NCI-H460 (cell line): ENCODE data around the gene FIGNL2. TPM values are rescaled to one million over a fixed set of nuclear protein-coding genes. Genes with fewer than 3 reads are reported as not detected.
"Not testable (repeated sequence)": the region's sequence is repeated elsewhere in the genome, so short reads cannot be mapped to it uniquely, and the experiment has no call there.

ENCODE experiments used
- DNase-seq: peaks from one replicate; pipeline ENCODE4 v3.0.0-alpha.2; 2016; ENCODE audit warnings: low read depth; ENCODE audit errors: extremely low read depth
- polyA plus RNA-seq: library from polyadenylated mRNA; depleted of rRNA; stranded (reverse); fragments of >200 nt; gene quantifications from 2 replicates; pipeline ENCODE4 v1.2.3, GENCODE V29; 2014; cell fraction: nucleus; rRNA removed
- total RNA-seq: library from RNA; depleted of rRNA; stranded (reverse); fragments of >200 nt; shearing (Covaris generic); gene quantifications from 2 replicates; pipeline ENCODE4 v1.2.3, GENCODE V29; 2014; rRNA removed

Gene FIGNL2
- 0.06 and 0.10 TPM in 2 replicates for total RNA-seq
- polyA plus RNA-seq = 0.14 TPM in 1 of 2 replicates, not detected in the other

GRCh38 chr12:51848326-51848727, at the start of gene FIGNL2:
Gene FIGNL2, minus strand, starts transcription at chr12:51848718. Its CDS starts 26,305 bp downstream, at chr12:51822413.
- no peak for DNase-seq

GRCh38 chr12:51897181-51897580, 48.7 kb upstream of the FIGNL2 start:
- DNase-seq = no peak

GRCh38 chr12:51896236-51896635, 47.7 kb upstream of the FIGNL2 start:
- DNase-seq = no peak

- DNase-seq = no peak
These were observed 47.0 kb upstream of the FIGNL2 start for GRCh38 chr12:51895378-51896135.

- no peak for DNase-seq
These were observed 45.3 kb upstream of the FIGNL2 start for GRCh38 chr12:51893786-51894185.

- DNase-seq = no peak
These were observed 43.3 kb upstream of the FIGNL2 start for GRCh38 chr12:51891843-51892242.

GRCh38 chr12:51890511-51891171, 42.1 kb upstream of the FIGNL2 start:
- no peak for DNase-seq

- DNase-seq = no peak
These were observed 41.6 kb upstream of the FIGNL2 start for GRCh38 chr12:51890133-51890464.

GRCh38 chr12:51889216-51890132, 41.0 kb upstream of the FIGNL2 start:
- DNase-seq = no peak

- no peak for DNase-seq
These were observed 40.0 kb upstream of the FIGNL2 start for GRCh38 chr12:51888316-51889215.

GRCh38 chr12:51887476-51888315, 39.2 kb upstream of the FIGNL2 start, which contains the start of gene ANKRD33:
Gene ANKRD33, plus strand, starts transcription at chr12:51888103. Its CDS starts 84 bp downstream, at chr12:51888187.
- DNase-seq = no peak

- DNase-seq = peak; percentile 30
These were observed 37.6 kb upstream of the FIGNL2 start for GRCh38 chr12:51886021-51886710.

GRCh38 chr12:51885294-51886020, 36.9 kb upstream of the FIGNL2 start:
- DNase-seq = not testable (repeated sequence)

- no peak for DNase-seq
These were observed 36.2 kb upstream of the FIGNL2 start for GRCh38 chr12:51884676-51885229.

- no peak for DNase-seq
These were observed 35.6 kb upstream of the FIGNL2 start for GRCh38 chr12:51883998-51884675.

- DNase-seq = no peak
These were observed 34.8 kb upstream of the FIGNL2 start for GRCh38 chr12:51883295-51883694.

- DNase-seq = no peak
These were observed 30.6 kb upstream of the FIGNL2 start for GRCh38 chr12:51879102-51879501.
